GM12878 (cell line): Measurements from ENCODE around the gene UXS1. TPM values are rescaled to one million over a fixed set of nuclear protein-coding genes. Genes with fewer than 3 reads are reported as not detected.

Experiments used
- ATAC-seq: fragments of 200-7000 bp; cut with Tn5 transposase; 3 replicates; pipeline ENCODE4 v1.9.1; 2020; ENCODE audit warnings: mild to moderate bottlenecking, moderate library complexity
- BruUV-seq: library from RNA; stranded (reverse); fragments of 400-500 nt; replicated peaks from 2 replicates; lab custom pipeline; 2021; lab: Mats Ljungman, UMichigan
- CTCF ChIA-PET: fragments of 300-600 bp; sonication (Branson Sonifier 250); formaldehyde crosslinking; extraction: SDS; loops from one replicate; lab custom pipeline; 2021; ENCODE audit warnings: inconsistent platforms; lab: Yijun Ruan, JAX
- POLR2A ChIA-PET: fragments of 350-600 bp; formaldehyde crosslinking; extraction: SDS; loops from one replicate; lab custom pipeline; 2021; ENCODE audit warnings: inconsistent platforms; lab: Charles Lee
- RAD21 ChIA-PET: fragments of 300-600 bp; sonication (Branson Sonifier 250); formaldehyde crosslinking; loops from one replicate; lab custom pipeline; 2023; ENCODE audit warnings: antibody characterized with exemption; ENCODE audit not compliant: unreplicated experiment; lab: Charles Lee
- SMC1A ChIA-PET: fragments of 300-600 bp; sonication (Branson Sonifier 250); formaldehyde crosslinking; loops from one replicate; lab custom pipeline; 2023; ENCODE audit not compliant: unreplicated experiment, uncharacterized antibody; lab: Charles Lee
- DNase-seq: peaks from one replicate; pipeline ENCODE4 v3.0.0-alpha.2; 2011; ENCODE audit warnings: low read depth, low spot score
- FAIRE-seq: peaks from 3 replicates; lab custom pipeline; 2011; peaks lifted over from hg19 to GRCh38; lab: Jason Lieb, UNC
- H2AFZ ChIP-seq: 2 replicates; pipeline ENCODE4 v1.6.0; 2011; ENCODE audit warnings: low read depth, low read length, control low read depth; ENCODE audit not compliant: control insufficient read depth
- H3K27ac ChIP-seq: 2 replicates; pipeline ENCODE4 v1.5.1; 2011; ENCODE audit warnings: control low read depth; ENCODE audit not compliant: control insufficient read depth, insufficient read depth
- H3K27me3 ChIP-seq, 2 experiments: replicated peaks in 1 of 2; 2 replicates each; pipeline versions ENCODE4 v1.6.0 to v1.6.1; 2011; ENCODE audit warnings: low read length in 1 of 2; ENCODE audit not compliant: control insufficient read depth in 2 of 2, insufficient read depth in 2 of 2
- H3K36me3 ChIP-seq, 2 experiments: 2 replicates each; pipeline ENCODE4 v1.5.1; 2011; ENCODE audit warnings: low read length in 1 of 2; ENCODE audit not compliant: control insufficient read depth in 2 of 2, insufficient read depth in 2 of 2
- H3K4me1 ChIP-seq: 2 replicates; pipeline ENCODE4 v1.6.1; 2011; ENCODE audit warnings: mild to moderate bottlenecking, low read length, moderate library complexity, mixed read lengths; ENCODE audit not compliant: control insufficient read depth, insufficient read depth
- H3K4me2 ChIP-seq: 2 replicates; pipeline ENCODE4 v1.6.0; 2011; ENCODE audit warnings: control low read depth; ENCODE audit not compliant: control insufficient read depth, insufficient read depth
- H3K4me3 ChIP-seq: fragments of 200-600 bp; sonication (generic); 2 replicates; pipeline ENCODE4 v1.5.1; 2016
- H3K79me2 ChIP-seq: 2 replicates; pipeline ENCODE4 v1.6.0; 2011; ENCODE audit warnings: low read length; ENCODE audit not compliant: control insufficient read depth, insufficient read depth
- H3K9ac ChIP-seq: 2 replicates; pipeline ENCODE4 v1.8.0; 2011; ENCODE audit warnings: low read length, control low read depth, mixed read lengths; ENCODE audit not compliant: control insufficient read depth, insufficient read depth
- H3K9me3 ChIP-seq: replicated peaks from 3 replicates; pipeline ENCODE4 v1.5.1; 2011; ENCODE audit warnings: mild to moderate bottlenecking, low read length; ENCODE audit not compliant: control insufficient read depth, insufficient read depth
- H4K20me1 ChIP-seq: 2 replicates; pipeline ENCODE4 v1.6.0; 2011; ENCODE audit not compliant: control insufficient read depth, insufficient read depth
- ASH2L ChIP-seq: fragments of 300-600, 200-600 bp; sonication (generic); IDR thresholded peaks from 2 replicates; pipeline ENCODE4 v1.6.1; 2017; ENCODE audit warnings: low read depth, mild to moderate bottlenecking, borderline replicate concordance
- BCL11A ChIP-seq: IDR thresholded peaks from 2 replicates; pipeline ENCODE4 v1.6.1; 2011; ENCODE audit warnings: low read depth, low read length
- FOXK2 ChIP-seq: fragments of 450-650 bp; IDR thresholded peaks from 2 replicates; pipeline ENCODE4 v1.6.1; 2017; ENCODE audit warnings: mild to moderate bottlenecking, moderate library complexity
- KLF5 ChIP-seq: fragments of 450-650 bp; IDR thresholded peaks from 2 replicates; pipeline ENCODE4 v1.6.1; 2014; ENCODE audit warnings: mild to moderate bottlenecking; ENCODE audit not compliant: partially characterized antibody
- MYB ChIP-seq: fragments of 150-350 bp; IDR thresholded peaks from 2 replicates; pipeline ENCODE4 v1.6.1; 2014; ENCODE audit warnings: mild to moderate bottlenecking, low read depth, low read length, borderline replicate concordance
- NFXL1 ChIP-seq: fragments of 450-650 bp; IDR thresholded peaks from 2 replicates; pipeline ENCODE4 v1.6.1; 2017; ENCODE audit warnings: antibody characterized with exemption, mild to moderate bottlenecking, borderline replicate concordance
- NFYA ChIP-seq: IDR thresholded peaks from 2 replicates; pipeline ENCODE4 v1.6.1; 2011; ENCODE audit warnings: low read depth, mild to moderate bottlenecking, low read length, improper control_type of control experiment, borderline replicate concordance
- PKNOX1 ChIP-seq: fragments of 450-650 bp; IDR thresholded peaks from 2 replicates; pipeline ENCODE4 v1.6.1; 2016; ENCODE audit warnings: mild to moderate bottlenecking
- SIN3A ChIP-seq: IDR thresholded peaks from 2 replicates; pipeline ENCODE4 v1.6.1; 2012; ENCODE audit warnings: low read depth, low read length, improper control_type of control experiment
- SMAD1 ChIP-seq: fragments of 450-650 bp; IDR thresholded peaks from 2 replicates; pipeline ENCODE4 v1.6.1; 2018; ENCODE audit warnings: mild to moderate bottlenecking, low read depth; ENCODE audit not compliant: partially characterized antibody
- SP1 ChIP-seq: IDR thresholded peaks from one replicate; pipeline ENCODE4 v1.6.1; 2011; ENCODE audit warnings: low read depth, low read length
- SREBF2 ChIP-seq: IDR thresholded peaks from 2 replicates; pipeline ENCODE4 v1.6.1; 2012; ENCODE audit warnings: mild to moderate bottlenecking, low read length
- TCF12 ChIP-seq: IDR thresholded peaks from 2 replicates; pipeline ENCODE4 v1.6.1; 2011; ENCODE audit warnings: low read depth, mild to moderate bottlenecking, low read length
- ZBTB11 ChIP-seq: fragments of 450-650 bp; formaldehyde crosslinking; IDR thresholded peaks from 2 replicates; pipeline ENCODE4 v1.5.0; 2022; ENCODE audit warnings: mild to moderate bottlenecking, missing genetic modification characterization
- ZNF622 ChIP-seq: fragments of 450-650 bp; IDR thresholded peaks from 2 replicates; pipeline ENCODE4 v1.6.1; 2017; ENCODE audit warnings: mild to moderate bottlenecking, inconsistent platforms
- ZZZ3 ChIP-seq: IDR thresholded peaks from 2 replicates; pipeline ENCODE4 v1.6.1; 2011; ENCODE audit warnings: low read depth; ENCODE audit not compliant: control insufficient read depth, insufficient read length
- WGBS: methylation state at CpG from one replicate; pipeline ENCODE4 v1.1.6; 2016; ENCODE audit warnings: low lambda C conversion rate; ENCODE audit not compliant: insufficient replicate concordance, insufficient coverage; ENCODE audit errors: missing lambda C conversion rate; 5-methylcytosine and 5-hydroxymethylcytosine counted together
- in situ Hi-C: fragments of 300-500 bp; cut with MboI; formaldehyde crosslinking; loops from 9 replicates; pipeline ENCODE4 v1.14.3; 2018; ENCODE audit warnings: mixed read lengths
- intact Hi-C: fragments of 100-400 bp; cut with micrococcal nuclease; formaldehyde crosslinking; loops from one replicate; pipeline ENCODE4 v1.14.2; 2022; ENCODE audit not compliant: unreplicated experiment
- polyA plus RNA-seq, 11 experiments: library from polyadenylated mRNA; depleted of rRNA in 4 of 11; unstranded in 6 of 11; stranded (reverse) in 5 of 11; fragments of >200 nt; fragmentation: Nextera tagmentation in 4 of 11; fragmentation: Illumina TruSeq in 1 of 11; extraction: Ambion mirVana in 4 of 11; extraction: Trizol in 1 of 11; gene quantifications; 1 replicate in 1 of 11; 2 replicates in 10 of 11; pipeline versions ENCODE4 v1.2.1 to v1.2.3, GENCODE V29; 2011 to 2016; ENCODE audit warnings: inconsistent platforms in 2 of 11, missing spikeins in 2 of 11, low read depth in 1 of 11
- total RNA-seq, 4 experiments: library from RNA; depleted of rRNA in 3 of 4; stranded (reverse); fragments of >200 nt in 3 of 4; fragmentation: Illumina TruSeq in 1 of 4; extraction: Trizol in 1 of 4; gene quantifications; 2 replicates each; pipeline versions ENCODE4 v1.2.1 to v1.2.3, GENCODE V29; 2013 to 2021
- TF ChIP-seq, protein P1 (sequence below): fragments of 450-650 bp; IDR thresholded peaks from 2 replicates; pipeline ENCODE4 v1.6.1; 2018; ENCODE audit warnings: mild to moderate bottlenecking, low read depth, moderate library complexity; ENCODE audit not compliant: partially characterized antibody

The UXS1 gene
- total and polyA plus RNA-seq, 10 of the 15 experiments (the other 5 are each of a cell fraction or from before 2014, with no cell fraction given): 6.0 to 25.4 (median 24.0) TPM

DNA sequence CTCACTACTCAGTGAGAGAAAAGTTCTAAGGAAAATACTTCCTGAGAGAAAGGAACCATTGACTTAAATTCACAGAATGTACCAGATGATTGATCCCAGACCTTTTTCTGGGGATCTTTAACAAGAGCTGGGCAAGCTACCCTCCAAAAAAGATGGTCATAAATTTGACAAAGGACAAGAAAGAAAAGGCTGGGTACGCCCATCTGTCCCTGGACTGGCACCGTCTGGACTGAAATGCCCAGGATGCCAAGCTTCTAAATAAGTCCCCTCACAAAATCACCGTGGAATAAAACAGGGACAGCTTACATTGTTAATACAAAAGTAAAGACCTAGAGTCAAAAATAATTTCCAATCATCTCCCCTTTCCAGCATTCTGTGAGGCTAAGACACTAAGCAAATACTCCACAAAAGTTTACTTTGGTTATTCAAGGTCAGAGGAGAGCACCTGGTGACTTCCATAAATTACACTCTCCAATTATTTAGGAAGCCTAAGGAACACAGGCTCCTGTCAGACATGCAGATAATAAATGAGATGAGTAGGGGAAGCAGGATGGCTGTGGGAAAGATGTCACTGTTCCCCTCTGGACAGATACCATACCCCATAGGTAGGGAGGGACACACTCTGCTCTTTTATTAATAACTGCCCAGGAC, 69.9 kb downstream of the UXS1 start:
- in situ Hi-C loops: no loop called here
- CTCF ChIA-PET: no interaction called here
- no peak for DNase-seq
- H3K4me1 ChIP-seq: no peaks in the 10 kb centered on the region
- RAD21 ChIA-PET: no interaction called here
- WGBS: 83% methylated on average over 3 of the region's 3 CpGs
- no peak overlapping the region for H3K9ac ChIP-seq
- H3K4me3 ChIP-seq: no peak overlapping the region
- peaks cover 3 to 11% of the 10 kb centered on the region in 2 experiments; a peak in 3 of 4 replicates for H3K36me3 ChIP-seq
- H3K4me2 ChIP-seq: no peak overlapping the region
- no peaks in the 10 kb centered on the region for H4K20me1 ChIP-seq
- SMC1A ChIA-PET: no interaction called here
- no peak overlapping the region for H3K27ac ChIP-seq
- FAIRE-seq: no peak
- POLR2A ChIA-PET: no interaction called here
- ATAC-seq: no peak
- TF ChIP-seq SP1 (no peak), BCL11A (no peak), KLF5 (no peak), SIN3A (no peak), ASH2L (no peak), SREBF2 (no peak), ZBTB11 (CRISPR knock-in tag) (no peak), FOXK2 (no peak), SMAD1 (no peak), MYB (no peak), NFXL1 (no peak), TCF12 (no peak), PKNOX1 (no peak), NFYA (no peak), ZNF622 (no peak), ZZZ3 (no peak)
- TF ChIP-seq, protein P1, sequence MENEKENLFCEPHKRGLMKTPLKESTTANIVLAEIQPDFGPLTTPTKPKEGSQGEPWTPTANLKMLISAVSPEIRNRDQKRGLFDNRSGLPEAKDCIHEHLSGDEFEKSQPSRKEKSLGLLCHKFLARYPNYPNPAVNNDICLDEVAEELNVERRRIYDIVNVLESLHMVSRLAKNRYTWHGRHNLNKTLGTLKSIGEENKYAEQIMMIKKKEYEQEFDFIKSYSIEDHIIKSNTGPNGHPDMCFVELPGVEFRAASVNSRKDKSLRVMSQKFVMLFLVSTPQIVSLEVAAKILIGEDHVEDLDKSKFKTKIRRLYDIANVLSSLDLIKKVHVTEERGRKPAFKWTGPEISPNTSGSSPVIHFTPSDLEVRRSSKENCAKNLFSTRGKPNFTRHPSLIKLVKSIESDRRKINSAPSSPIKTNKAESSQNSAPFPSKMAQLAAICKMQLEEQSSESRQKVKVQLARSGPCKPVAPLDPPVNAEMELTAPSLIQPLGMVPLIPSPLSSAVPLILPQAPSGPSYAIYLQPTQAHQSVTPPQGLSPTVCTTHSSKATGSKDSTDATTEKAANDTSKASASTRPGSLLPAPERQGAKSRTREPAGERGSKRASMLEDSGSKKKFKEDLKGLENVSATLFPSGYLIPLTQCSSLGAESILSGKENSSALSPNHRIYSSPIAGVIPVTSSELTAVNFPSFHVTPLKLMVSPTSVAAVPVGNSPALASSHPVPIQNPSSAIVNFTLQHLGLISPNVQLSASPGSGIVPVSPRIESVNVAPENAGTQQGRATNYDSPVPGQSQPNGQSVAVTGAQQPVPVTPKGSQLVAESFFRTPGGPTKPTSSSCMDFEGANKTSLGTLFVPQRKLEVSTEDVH: no peak
- H3K9me3 ChIP-seq: no peaks in the 10 kb centered on the region
- no peaks in the 10 kb centered on the region for H3K27me3 ChIP-seq
- no peaks in the 10 kb centered on the region for H3K79me2 ChIP-seq
- H2AFZ ChIP-seq: no peak overlapping the region
- intact Hi-C loops: no loop called here
- BruUV-seq: no TSS peak
